Dedifferentiated amniotic fluid mesenchymal stem cell (primary cell): Measurements from ENCODE around the gene PSENEN.

Experiments
- DNase-seq: peaks from one replicate; pipeline ENCODE4 v3.0.0-alpha.2; 2016; ENCODE audit errors: extremely low spot score

Gene PSENEN

DNA sequence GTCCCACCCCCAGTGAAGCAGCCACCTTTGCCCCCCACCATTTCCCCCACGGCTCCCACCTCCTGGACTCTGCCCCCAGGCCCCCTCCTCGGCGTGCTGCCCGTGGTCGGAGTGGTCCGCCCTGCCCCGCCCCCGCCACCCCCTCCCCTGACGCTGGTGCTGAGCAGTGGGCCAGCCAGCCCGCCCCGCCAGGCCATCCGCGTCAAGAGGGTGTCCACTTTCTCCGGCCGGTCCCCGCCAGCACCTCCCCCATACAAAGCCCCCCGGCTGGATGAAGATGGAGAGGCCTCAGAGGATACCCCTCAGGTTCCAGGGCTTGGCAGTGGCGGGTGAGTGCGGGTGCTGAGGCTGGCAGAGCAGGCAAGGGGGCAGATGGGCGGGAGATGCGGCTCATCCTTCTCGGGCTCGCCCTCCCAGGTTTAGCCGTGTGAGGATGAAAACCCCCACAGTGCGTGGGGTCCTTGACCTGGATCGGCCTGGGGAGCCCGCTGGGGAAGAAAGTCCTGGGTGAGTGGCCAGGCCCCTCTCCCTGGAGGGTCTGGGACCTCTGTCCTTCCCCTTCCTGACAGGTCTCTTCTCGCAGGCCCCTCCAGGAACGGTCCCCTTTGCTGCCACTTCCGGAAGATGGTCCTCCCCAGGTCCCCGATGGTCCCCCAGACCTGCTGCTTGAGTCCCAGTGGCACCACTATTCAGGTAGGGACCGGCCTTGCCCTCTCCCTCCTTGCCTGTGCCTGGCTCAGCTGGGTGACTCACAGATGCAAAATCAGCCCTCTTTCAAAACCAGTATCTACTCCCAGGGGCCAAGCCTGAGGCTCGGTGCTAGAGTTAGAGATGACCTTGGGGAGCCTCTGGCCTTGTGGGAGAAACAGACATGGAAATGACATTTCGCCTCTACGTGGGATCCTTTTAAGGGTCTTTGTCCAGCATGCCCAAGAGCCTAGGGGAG lies 12.0 kb upstream of the PSENEN start:
- no peak for DNase-seq

DNA sequence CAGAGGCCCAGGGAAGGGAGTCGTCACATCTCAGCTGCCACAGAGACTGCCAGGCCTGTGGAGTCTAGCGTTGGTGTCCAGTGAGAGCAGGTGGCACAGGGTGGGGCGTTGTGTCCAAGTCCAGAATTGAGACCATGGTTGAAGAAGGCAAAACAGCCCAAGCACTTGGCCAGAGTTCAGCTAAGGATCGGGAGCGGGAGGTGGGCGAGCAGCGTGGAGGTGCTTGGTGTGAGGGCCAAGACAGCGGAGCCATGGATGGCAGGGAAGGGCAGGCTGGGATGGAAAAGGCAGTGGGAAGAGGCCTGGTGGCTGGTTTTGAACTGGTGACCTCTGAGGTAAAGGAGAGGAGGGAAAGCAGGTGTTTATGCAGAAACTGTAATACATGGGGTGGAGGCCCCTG lies 11.2 kb upstream of the PSENEN start:
- DNase-seq = no peak

DNA sequence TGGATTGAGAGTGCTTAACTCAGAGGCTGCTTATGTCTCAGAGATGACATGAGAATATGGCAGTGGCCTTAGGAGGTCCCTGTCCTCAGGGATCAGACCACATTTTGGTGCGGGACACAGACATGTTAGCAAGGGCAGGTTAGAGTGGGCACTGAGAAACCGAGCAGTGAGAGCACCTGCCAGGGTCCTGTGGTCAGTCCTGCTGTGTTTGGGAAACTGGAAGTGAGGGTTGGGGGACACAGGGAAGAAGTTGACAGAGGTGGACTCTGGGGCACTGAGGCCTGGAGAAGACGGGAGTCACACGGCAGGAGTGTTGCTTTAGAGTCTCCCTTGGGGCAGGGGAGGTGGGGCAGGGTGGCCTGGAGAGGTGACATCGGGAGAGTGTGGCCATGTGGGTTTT lies 10.6 kb upstream of the PSENEN start:
- no peak for DNase-seq

DNA sequence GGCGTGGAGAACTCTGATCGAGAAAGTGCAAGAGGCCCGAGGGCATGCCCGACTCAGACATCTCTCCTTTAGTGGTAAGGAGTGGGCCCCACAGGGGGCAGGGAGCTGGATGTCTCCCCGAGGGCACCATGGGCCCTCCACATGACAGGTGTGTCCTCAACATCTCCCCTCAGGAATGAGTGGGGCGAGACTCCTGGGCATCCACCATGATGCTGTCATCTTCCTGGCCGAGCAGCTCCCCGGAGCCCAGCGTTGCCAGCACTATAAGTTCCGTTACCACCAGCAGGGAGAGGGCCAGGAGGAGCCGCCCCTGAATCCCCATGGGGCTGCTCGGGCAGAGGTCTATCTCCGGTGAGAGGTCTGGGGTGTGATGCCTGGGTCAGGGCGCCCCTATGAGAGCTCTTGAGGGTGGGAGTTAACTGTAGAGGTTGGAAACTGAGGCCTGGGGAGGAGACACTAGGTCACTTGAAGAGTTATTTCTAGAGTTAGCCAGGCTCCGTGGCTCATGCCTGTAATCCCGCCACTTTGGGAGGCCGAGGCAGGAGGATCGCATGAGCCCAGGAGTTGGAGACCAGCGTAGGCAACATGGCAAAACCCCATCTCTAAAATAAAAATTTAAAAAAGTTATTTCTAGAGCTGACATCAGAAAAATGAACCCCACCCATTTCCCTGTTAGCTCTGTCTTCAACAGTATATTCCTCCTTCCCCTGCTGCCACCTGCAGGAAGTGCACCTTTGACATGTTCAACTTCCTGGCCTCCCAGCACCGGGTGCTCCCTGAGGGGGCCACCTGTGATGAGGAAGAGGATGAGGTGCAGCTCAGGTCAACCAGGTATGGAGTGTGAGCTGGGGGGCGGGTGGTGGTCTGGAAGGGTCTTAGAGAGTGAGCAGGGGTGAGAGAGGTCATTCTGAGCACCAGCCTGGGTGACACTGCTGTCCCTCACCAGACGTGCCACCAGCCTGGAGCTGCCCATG lies 8.3 kb upstream of the PSENEN start:
- DNase-seq = no peak

DNA sequence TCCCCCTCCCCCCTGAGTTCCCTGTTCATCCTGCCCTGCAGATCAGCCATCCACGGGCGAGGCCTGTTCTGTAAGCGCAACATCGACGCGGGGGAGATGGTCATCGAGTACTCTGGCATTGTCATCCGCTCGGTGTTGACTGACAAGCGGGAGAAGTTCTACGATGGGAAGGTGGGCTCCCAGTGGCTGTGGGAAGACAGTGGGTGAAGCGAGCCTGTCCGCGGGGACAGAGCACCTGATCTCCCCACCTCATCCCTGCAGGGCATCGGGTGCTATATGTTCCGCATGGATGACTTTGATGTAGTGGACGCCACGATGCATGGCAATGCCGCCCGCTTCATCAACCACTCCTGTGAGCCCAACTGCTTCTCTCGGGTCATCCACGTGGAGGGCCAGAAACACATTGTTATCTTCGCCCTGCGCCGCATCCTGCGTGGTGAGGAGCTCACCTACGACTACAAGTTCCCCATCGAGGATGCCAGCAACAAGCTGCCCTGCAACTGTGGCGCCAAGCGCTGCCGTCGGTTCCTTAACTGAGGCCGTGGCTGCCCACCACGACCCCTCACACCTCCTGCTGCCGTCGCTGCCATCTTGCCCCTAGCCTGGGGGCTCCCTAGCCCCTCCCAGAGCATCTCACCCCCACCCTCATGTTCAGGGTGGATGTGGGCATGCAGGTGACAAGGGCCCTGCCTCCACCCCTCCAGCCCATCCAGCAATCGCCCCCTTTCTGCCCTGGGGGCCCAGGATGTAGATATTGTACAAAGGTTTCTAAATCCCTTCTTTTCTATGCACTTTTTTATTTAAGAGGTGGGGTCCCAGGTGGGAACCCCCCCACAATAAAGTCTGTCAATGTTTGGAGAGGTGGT lies 7.2 kb upstream of the PSENEN start:
- no peak for DNase-seq

GRCh38 chr19:35738887-35739229 lies 6.6 kb upstream of the PSENEN start:
- no peak for DNase-seq

DNA sequence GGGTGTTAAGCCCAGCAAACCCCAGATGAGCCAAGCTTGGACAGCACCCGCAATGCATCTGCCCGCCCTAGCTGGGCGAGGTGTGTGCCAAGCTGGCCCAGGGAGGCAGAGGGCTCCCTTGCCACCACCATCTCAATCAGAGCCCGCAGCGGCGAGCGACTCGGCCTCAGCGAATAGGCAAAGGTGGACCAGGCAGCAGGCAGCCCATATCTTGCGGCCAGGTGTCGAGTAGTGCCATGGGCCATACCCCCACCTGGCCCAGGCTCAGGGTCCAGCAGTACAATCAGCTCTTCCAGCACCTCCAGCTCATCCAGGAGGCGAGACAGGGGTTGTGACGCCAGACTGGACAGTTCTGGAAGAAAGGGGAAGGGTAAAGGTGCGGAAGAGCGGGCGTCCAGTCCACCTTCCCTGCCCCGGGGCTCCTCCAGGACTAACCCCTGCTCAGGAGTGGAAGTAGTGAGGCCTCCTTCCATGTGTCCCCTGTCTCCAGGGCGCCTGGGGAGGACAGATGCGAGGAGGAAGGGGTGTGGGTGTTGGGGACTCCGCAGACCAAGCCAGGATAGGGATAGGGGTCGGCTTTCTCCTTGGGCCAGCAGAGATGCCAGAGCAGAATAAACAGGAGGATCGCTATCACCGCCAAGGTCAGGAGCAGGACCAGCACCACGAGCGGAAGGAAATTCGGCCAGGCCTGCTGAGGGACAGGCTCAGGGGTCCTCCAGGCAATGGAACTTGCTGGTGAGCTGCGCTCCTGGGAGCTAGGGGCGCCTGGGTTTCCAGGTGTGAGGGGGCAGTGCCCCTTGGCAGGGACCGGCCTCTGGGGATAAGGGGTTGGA lies 6.0 kb upstream of the PSENEN start:
- DNase-seq = no peak

DNA sequence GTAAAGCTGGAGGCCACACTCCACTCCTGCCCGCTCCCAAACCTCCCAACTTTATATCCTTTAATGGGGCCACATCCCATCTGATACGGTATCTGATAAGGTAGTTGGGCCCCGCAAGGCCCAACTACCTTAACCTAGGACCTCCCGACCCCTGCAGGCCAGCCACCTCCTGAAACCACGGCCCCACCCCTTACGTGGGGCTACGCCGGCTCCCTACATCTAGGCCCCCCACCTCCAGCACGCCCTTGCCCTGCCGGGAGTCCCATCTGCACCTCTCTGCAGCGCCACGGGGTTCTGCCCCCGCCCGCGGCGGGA lies 5.4 kb upstream of the PSENEN start:
- DNase-seq = no peak

DNA sequence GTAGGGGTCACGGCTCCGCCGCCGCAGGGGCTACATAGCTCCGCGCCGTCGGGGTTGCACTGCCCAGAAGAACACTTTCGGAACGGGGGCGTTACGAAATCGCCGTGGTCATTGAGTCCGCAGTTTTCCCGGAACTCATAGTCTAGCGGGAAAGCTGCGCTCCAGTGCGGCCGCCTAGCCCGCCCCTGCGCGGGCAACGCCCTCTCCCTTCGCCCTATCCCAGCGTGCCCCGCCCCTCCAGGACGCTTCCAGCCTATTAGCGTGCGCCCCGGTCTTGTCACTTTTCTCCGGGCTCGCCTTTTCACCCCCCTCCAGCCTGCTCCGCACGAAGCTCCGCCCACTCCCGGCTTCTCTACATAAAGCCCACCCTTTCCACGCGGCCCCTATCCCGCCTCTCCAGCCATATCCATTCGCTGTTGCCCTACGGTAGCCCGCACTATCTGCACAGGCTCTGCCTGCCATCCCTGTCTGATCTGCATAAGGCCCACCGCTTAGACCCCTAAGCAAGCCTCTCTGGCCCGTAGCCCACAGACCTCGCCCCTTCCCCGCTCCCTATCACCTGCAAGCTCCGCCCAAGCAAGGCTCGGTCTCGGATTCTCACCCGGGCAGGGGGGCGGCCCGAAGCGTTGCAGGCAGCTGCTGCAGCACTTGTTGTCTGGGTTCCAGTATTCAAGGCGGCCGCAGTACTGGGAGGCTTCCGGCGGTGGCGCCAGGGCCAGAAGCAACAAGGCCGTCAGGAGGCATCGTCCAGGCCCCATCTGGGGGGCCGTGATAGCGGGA lies 4.8 kb upstream of the PSENEN start:
- peak; percentile 94 for DNase-seq

DNA sequence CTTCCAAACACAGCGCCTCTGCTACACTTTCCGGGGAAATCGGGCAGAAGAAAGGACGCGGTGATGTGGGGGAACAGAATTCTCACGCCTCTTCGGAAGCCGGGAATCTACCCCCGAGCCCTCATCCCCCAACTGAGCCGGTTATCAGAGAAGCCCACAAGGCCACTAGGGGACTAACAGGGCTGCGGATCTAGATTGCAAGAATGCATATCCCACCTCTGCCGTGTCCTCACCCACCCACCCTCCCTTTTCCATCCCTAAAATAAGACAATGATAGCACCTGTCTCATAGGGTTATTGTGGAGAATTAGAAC lies 4.3 kb upstream of the PSENEN start:
- DNase-seq = no peak

GRCh38 chr19:35742121-35742724 lies 3.2 kb upstream of the PSENEN start, which contains the start of gene IGFLR1:
Gene IGFLR1 (minus strand): TSS chr19:35742452. CDS start chr19:35741180, 1,272 bp downstream.
- no peak for DNase-seq

DNA sequence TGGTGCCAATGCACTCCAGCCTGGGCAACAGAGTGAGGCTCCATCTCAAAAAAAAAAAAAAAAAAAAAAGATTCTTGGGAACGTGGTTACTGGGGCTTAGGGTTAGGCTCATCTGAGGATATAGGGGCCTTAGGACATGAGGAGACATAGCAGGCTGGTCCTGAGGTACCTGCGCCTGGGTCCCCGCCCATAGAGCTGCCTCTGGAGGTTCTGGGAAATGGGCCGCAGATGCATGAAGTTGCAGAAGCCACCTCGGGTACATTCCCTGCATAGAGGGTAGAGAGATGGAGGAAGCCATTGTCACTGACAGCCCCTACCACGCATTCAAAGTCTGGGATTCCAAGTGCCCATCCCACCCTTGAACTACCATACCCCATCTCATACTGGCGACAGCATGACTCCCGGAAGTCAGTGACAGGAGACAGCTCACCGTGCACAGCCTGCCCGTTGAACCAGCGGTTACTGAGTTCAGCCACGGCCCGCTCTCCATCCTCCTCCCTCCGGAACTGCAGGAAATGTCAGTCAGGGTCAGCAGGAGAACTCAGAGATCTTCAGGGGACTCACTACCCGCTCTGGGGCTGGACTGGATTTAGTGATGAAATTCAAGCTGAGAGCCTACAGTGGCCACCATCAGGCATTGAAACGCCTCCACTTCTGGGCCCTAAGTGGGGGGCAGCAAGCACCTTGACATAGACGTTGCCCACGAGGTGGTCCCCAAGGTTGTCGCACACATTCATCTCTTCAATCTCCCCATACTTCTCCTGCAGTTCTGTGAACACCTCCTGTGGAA lies 1.6 kb upstream of the PSENEN start:
- DNase-seq = no peak

DNA sequence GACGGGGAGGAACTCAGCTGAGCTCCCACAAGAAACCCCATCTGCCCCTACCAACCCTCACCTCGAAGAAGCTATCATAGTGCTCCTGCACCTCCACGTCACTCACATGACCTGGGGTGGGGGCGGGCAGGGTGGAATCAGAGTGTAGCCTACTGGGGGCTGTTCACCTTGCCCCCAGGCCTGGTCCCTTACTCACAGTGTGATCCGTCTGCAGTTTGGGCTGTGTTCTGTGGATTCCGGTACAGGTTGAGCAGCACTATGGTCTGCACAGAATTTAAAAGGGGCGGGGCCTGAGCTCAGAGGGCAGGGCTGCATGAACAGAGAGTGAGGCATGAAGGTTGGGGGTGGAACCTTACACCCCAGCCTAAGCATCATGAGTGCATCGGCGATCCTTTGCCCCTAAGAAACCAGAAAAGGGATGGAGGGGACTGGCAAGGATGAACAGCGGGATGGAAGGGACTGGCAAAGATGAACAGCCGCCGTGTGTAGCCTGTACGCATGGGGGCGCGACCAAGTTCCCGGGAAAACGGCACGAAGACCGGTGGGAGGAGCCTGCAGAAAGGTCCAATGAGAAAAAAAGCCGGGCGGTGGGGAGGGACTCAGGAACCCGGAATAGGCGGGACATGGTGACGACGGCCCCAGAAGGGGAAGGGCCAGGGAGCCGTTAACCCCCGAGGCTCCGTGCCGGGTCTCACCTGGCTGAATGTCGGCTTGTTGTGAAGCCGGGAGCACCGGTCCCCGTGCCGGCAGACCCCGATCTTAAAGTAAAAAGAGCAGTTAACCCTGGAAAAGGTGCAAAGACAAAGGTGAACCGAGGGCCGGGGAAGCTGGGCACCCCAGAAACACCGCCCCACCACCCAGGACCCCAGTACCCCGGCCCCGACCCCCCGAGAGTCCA lies 772 bp upstream of the PSENEN start:
- peak; percentile 98 for DNase-seq

DNA sequence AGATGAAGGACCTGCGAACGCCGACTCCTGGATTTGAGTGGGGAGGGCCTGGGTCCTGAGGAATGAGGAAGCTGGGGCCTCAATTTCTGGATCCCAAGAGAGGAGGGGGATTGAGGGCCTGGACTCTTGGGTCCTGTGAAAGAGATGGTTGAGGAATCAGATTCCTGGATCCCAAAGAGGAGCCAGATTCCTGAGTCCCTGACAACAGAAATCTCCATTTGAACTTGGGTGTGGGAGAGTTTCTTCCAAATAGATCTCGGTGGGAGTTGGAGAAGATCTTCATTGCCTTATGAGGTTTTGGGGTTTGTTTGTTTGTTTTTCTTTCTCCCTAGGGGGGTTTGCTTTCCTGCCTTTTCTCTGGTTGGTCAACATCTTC lies 624 bp downstream of the PSENEN start:
- no peak for DNase-seq

DNA sequence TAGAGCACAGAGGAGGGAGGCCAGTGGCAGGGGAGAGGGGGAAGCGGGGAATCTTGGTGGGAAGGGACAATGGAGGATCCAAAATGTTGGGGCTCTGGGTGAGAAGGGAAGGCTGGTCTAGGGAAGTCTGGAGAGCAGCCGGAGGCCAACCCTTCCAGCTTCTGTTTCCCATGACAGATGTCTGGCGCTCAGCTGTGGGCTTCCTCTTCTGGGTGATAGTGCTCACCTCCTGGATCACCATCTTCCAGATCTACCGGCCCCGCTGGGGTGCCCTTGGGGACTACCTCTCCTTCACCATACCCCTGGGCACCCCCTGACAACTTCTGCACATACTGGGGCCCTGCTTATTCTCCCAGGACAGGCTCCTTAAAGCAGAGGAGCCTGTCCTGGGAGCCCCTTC lies 1.1 kb downstream of the PSENEN start:
- no peak for DNase-seq

DNA sequence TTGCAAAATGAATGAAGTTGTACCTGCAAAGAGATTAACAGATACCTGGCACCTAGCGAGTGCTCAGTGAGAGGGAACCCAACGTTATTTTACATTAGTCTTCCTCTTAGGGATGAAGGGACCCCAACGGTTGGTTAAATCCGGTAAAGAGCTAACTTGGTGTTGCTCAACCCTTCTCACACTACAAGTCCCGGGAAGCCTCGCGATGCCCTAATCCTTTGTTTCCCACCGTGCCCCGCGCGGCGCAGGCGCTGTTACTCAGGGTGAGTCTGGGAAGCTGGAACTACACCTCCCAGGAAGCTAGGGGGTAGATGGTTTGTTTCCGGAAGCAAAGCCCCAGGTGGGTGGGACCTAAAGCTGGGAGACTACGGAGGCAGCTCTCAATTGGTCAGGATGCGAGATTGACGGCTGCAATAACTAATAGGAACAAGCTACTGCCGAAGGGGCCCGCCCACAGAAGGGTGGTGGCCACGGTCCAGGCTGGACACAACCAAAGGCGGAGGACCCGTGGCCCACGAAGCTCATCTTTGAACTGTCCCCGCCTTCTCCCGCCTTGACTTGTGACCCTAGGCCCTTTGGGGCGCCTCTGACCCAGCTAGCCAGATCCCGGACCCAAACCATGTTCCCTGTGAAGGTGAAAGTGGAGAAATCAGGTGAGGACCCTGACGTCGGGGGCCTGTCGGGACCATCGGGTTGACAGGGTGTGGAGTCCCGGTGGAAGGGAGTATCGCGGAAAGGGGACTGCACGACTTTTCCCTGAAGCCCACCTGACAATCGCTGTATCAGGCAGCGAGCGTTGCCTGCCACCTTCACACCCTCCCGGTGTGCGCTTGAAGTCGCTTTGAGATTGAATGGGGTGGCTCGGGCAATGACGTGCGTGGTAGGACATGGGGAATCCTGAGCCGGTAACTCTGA lies 2.9 kb downstream of the PSENEN start, which contains the start of gene LIN37:
Gene LIN37 (plus strand): TSS at position 471 of the 915 bp plus-strand sequence. CDS start 149 bp downstream, at position 620.
- DNase-seq = peak; percentile 100

GRCh38 chr19:35750167-35750566 lies 4.7 kb downstream of the PSENEN start:
- DNase-seq = no peak
